Caco-2 (cell line): ENCODE data around the gene OR2V2. TPM values are rescaled to one million over a fixed set of nuclear protein-coding genes. Genes with fewer than 3 reads are reported as not detected.
"Not testable (repeated sequence)": the region's sequence is repeated elsewhere in the genome, so short reads cannot be mapped to it uniquely, and the experiment has no call there.

ENCODE experiments used
- BruUV-seq: library from RNA; stranded (reverse); fragments of 400-500 nt; replicated peaks from 2 replicates; lab custom pipeline; 2021; lab: Mats Ljungman, UMichigan
- CTCF ChIA-PET: fragments of 300-600 bp; sonication (Branson Sonifier 250); formaldehyde crosslinking; loops from one replicate; lab custom pipeline; 2022; ENCODE audit warnings: antibody characterized with exemption; lab: Charles Lee
- POLR2A ChIA-PET: fragments of 300-600 bp; sonication (Branson Sonifier 250); formaldehyde crosslinking; loops from one replicate; lab custom pipeline; 2022; ENCODE audit warnings: antibody characterized with exemption; lab: Charles Lee
- DNase-seq, 2 experiments: peaks; one replicate each; pipeline versions ENCODE4 v3.0.0 to v3.0.0-alpha.2; 2020 to 2022
- H3K27me3 ChIP-seq: replicated peaks from 2 replicates; pipeline ENCODE4 v1.6.0; 2011; ENCODE audit warnings: low read length; ENCODE audit not compliant: control insufficient read depth, insufficient read depth
- H3K36me3 ChIP-seq: 2 replicates; pipeline ENCODE4 v1.5.1; 2011; ENCODE audit warnings: low read length; ENCODE audit not compliant: control insufficient read depth, insufficient read depth
- H3K4me1 ChIP-seq: fragments of 250-450 bp; sonication (Bioruptor Pico); 2 replicates; pipeline ENCODE4 v1.5.1; 2020; ENCODE audit warnings: mild to moderate bottlenecking
- H3K4me3 ChIP-seq: 2 replicates; pipeline ENCODE4 v1.5.1; 2011; ENCODE audit warnings: low read depth, mild to moderate bottlenecking, control low read depth, low read length
- H3K9me3 ChIP-seq: fragments of 250-450 bp; sonication (Bioruptor Pico); 2 replicates; pipeline ENCODE4 v1.5.1; 2020; ENCODE audit warnings: mild to moderate bottlenecking, moderate library complexity
- H3K27ac Mint-ChIP-seq: one replicate; pipeline ENCODE4 v1.8.0; 2022; ENCODE audit warnings: mixed read lengths; ENCODE audit not compliant: unreplicated experiment
- H3K27me3 Mint-ChIP-seq: one replicate; pipeline ENCODE4 v1.8.0; 2022; ENCODE audit warnings: mixed read lengths; ENCODE audit not compliant: insufficient read depth, unreplicated experiment
- H3K36me3 Mint-ChIP-seq: one replicate; pipeline ENCODE4 v1.8.0; 2022; ENCODE audit warnings: mild to moderate bottlenecking, mixed read lengths; ENCODE audit not compliant: insufficient read depth, unreplicated experiment
- H3K4me1 Mint-ChIP-seq: one replicate; pipeline ENCODE4 v1.8.0; 2022; ENCODE audit warnings: low read depth, mixed read lengths; ENCODE audit not compliant: unreplicated experiment
- H3K4me3 Mint-ChIP-seq: one replicate; pipeline ENCODE4 v1.8.0; 2022; ENCODE audit warnings: mild to moderate bottlenecking, moderate library complexity, mixed read lengths; ENCODE audit not compliant: unreplicated experiment
- H3K9me3 Mint-ChIP-seq: one replicate; pipeline ENCODE4 v1.8.0; 2022; ENCODE audit warnings: mixed read lengths; ENCODE audit not compliant: unreplicated experiment
- intact Hi-C: fragments of 100-400 bp; cut with micrococcal nuclease; formaldehyde crosslinking; loops from one replicate; pipeline ENCODE4 v1.10.0; 2022; ENCODE audit not compliant: unreplicated experiment
- total RNA-seq: library from RNA; stranded (reverse); gene quantifications from 2 replicates; pipeline ENCODE4 v1.2.3, GENCODE V29; 2022
- TF ChIP-seq, protein P1 (sequence below), 2 experiments: fragments of 200-600 bp in 1 of 2; IDR thresholded peaks; 1 replicate in 1 of 2; 2 replicates in 1 of 2; pipeline versions ENCODE4 v1.5.1 to v1.8.0; 2011 to 2022; ENCODE audit warnings: antibody characterized with exemption in 1 of 2, control low read depth in 1 of 2, inconsistent platforms in 1 of 2, low read depth in 1 of 2, low read length in 1 of 2, mild to moderate bottlenecking in 1 of 2, moderate library complexity in 1 of 2; ENCODE audit not compliant: insufficient read depth in 1 of 2, severe bottlenecking in 1 of 2, unreplicated experiment in 1 of 2

OR2V2 gene
- total RNA-seq, 1 experiment from 2014 or later = not detected

DNA sequence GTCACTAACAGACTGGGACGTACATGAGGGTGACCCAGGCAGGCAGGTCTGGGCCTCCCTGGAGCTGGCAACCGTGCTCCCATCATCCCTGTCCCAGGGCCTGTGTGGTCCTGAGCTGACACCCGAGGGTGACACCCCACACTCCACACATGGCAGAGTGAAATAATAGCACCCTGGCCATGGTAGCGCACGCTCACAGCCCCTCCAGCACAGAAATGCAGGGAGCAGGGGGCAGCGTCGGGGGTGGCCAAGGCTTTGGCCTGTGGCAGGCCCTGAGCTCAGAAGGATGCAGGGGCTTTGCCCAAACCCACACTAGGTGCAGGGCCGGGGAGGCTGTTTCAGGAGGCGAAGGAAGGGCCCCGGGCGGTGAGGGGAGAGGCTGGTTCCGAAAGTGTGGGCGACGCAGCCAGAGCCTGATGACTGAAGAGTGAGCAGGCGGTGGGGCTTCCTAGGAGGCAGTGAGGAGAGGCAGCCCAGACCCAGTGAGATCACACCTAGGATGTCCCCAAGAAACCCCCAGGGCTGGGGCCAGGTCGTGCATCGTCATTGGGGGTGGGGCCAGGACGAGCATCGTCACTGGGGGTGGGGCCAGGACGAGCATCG, 12.9 kb downstream of the OR2V2 start:
- intact Hi-C loops = no loop called here
- Histone ChIP-seq H3K4me3 (no peak overlapping the region), H3K36me3 (no peaks in the 10 kb centered on the region), H3K27me3 (no peaks in the 10 kb centered on the region), H3K4me1 (peaks cover 11% of the 10 kb centered on the region), H3K9me3 (no peaks in the 10 kb centered on the region)
- DNase-seq = peak; percentile 55 to 73
- peaks cover 4% of the 10 kb centered on the region for H3K36me3 Mint-ChIP-seq
- H3K9me3 Mint-ChIP-seq = no peaks in the 10 kb centered on the region
- H3K4me1 Mint-ChIP-seq = peaks cover 7% of the 10 kb centered on the region
- TF ChIP-seq, protein P1, sequence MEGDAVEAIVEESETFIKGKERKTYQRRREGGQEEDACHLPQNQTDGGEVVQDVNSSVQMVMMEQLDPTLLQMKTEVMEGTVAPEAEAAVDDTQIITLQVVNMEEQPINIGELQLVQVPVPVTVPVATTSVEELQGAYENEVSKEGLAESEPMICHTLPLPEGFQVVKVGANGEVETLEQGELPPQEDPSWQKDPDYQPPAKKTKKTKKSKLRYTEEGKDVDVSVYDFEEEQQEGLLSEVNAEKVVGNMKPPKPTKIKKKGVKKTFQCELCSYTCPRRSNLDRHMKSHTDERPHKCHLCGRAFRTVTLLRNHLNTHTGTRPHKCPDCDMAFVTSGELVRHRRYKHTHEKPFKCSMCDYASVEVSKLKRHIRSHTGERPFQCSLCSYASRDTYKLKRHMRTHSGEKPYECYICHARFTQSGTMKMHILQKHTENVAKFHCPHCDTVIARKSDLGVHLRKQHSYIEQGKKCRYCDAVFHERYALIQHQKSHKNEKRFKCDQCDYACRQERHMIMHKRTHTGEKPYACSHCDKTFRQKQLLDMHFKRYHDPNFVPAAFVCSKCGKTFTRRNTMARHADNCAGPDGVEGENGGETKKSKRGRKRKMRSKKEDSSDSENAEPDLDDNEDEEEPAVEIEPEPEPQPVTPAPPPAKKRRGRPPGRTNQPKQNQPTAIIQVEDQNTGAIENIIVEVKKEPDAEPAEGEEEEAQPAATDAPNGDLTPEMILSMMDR (IDR thresholded peaks at IDR 0.05; ENCODE audit: insufficient read depth in 1 of 2, low read depth in 1 of 2, low read length in 1 of 2, severe bottlenecking in 1 of 2, unreplicated experiment in 1 of 2) = no peak
- H3K4me3 Mint-ChIP-seq = peak overlapping the region; percentile 61
- peaks cover 3% of the 10 kb centered on the region for H3K27me3 Mint-ChIP-seq
- ChIA-PET POLR2A (no interaction called here), CTCF (interaction anchor here (0.6 kb wide), 1 partner anchor 100 kb away, joined by 3 read pairs; the partner anchor contains the start of gene TRIM52)
- TSS peak; percentile 71 for BruUV-seq
- H3K27ac Mint-ChIP-seq = peak overlapping the region; percentile 56

DNA sequence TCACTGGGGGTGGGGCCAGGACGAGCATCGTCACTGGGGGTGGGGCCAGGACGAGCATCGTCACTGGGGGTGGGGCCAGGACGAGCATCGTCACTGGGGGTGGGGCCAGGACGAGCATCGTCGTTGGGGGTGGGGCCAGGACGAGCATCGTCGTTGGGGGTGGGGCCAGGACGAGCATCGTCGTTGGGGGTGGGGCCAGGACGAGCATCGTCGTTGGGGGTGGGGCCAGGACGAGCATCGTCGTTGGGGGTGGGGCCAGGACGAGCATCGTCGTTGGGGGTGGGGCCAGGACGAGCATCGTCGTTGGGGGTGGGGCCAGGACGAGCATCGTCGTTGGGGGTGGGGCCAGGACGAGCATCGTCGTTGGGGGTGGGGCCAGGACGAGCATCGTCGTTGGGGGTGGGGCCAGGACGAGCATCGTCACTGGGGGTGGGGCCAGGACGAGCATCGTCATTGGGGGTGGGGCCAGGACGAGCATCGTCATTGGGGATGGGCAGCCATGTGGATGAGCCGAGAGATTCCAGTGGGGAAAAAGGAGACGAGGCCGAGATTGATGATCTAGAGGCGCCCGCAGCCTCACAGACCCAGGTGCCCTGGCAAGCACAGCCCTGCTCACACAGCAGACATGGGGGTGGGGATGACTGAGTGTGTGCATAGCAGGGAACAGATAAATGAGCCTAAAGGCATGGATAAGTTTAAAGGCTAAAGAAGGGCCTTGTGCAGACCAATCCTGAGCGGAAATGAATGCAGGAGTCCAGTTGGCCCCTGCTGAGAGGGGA, 13.6 kb downstream of the OR2V2 start:
- H3K4me3 ChIP-seq, H3K9me3 ChIP-seq, H3K9me3 Mint-ChIP-seq, H3K27me3 Mint-ChIP-seq, H3K27me3 ChIP-seq, H3K4me1 Mint-ChIP-seq, H3K36me3 Mint-ChIP-seq, POLR2A ChIA-PET, intact Hi-C loops, H3K36me3 ChIP-seq, BruUV-seq: not testable (repeated sequence)
- peaks cover 11% of the 10 kb centered on the region for H3K4me1 ChIP-seq
- peak overlapping the region; percentile 66 for H3K4me3 Mint-ChIP-seq
- CTCF ChIA-PET = interaction anchor here (1.0 kb wide), 1 partner anchor 12 kb away, joined by 4 read pairs; no protein-coding TSS in a partner anchor
- DNase-seq = peak; percentile 52 to 75
- H3K27ac Mint-ChIP-seq = peak overlapping the region; percentile 94

DNA sequence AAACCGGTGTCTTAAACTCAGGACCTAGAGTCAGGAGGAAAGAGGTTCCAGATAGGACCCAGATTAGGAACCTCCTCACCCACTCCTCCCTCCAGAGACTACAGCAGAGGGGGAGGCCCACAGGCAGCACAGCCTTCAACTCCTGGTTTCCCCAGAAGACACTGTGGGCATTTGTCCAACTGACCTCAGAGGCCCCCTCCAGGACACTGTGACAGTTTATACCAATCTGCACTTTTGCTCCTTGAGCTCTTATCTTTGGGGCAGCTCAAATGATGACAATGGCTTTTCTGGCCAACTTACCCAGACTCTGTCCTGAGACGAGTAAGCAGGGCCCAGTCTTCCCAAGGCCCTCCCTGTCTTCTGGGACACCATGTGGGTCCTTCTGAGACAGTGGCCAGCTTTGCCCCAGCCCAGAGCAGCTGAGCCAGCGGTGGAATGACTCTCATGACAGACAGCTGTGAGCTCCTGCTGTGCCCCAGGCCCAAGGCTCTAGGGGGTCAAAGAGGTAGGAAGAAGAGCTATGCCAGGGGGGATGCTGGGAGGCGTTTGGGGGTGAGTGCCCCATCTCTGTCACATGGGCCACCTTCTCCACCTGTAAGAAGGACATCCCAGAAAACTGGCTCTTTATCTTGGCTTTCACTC, 14.3 kb downstream of the OR2V2 start:
- H3K4me1 Mint-ChIP-seq = peaks cover 7% of the 10 kb centered on the region
- DNase-seq = no peak
- no peaks in the 10 kb centered on the region for H3K27me3 ChIP-seq
- H3K27ac Mint-ChIP-seq = peak overlapping the region; percentile 94
- H3K9me3 ChIP-seq = no peaks in the 10 kb centered on the region
- peaks cover 11% of the 10 kb centered on the region for H3K4me1 ChIP-seq
- intact Hi-C loops = no loop called here
- H3K4me3 Mint-ChIP-seq = peak overlapping the region; percentile 66
- H3K4me3 ChIP-seq = no peak overlapping the region
- BruUV-seq = TSS peak; percentile 85
- H3K9me3 Mint-ChIP-seq = no peaks in the 10 kb centered on the region
- ChIA-PET CTCF (interaction anchor here (1.0 kb wide), 1 partner anchor 11 kb away, joined by 4 read pairs; no protein-coding TSS in a partner anchor), POLR2A (no interaction called here)
- no peaks in the 10 kb centered on the region for H3K27me3 Mint-ChIP-seq
- peaks cover 4% of the 10 kb centered on the region for H3K36me3 Mint-ChIP-seq
- TF ChIP-seq, protein P1 (IDR thresholded peaks at IDR 0.05; ENCODE audit: insufficient read depth in 1 of 2, low read depth in 1 of 2, low read length in 1 of 2, severe bottlenecking in 1 of 2, unreplicated experiment in 1 of 2) = no peak
- H3K36me3 ChIP-seq = no peaks in the 10 kb centered on the region
